GM18907 (cell line): Measurements from ENCODE around the gene BTBD9.
A peak's percentile ranks its signal among the peaks of the same experiment; 100 is the strongest.

Source experiments
- ATAC-seq: cut with Tn5 transposase; IDR thresholded peaks from one replicate; pipeline ENCODE4 v1.9.1; 2021; ENCODE audit warnings: mild to moderate bottlenecking, moderate library complexity; ENCODE audit not compliant: unreplicated experiment

Gene BTBD9

GRCh38 chr6:38566295-38567030 lies 73.3 kb downstream of the BTBD9 start:
- ATAC-seq, result no peak

GRCh38 chr6:38564301-38564700 lies 75.4 kb downstream of the BTBD9 start:
- no peak for ATAC-seq

GRCh38 chr6:38555606-38556005 lies 84.1 kb downstream of the BTBD9 start:
- ATAC-seq, result no peak

GRCh38 chr6:38554700-38555413 lies 84.9 kb downstream of the BTBD9 start:
- no peak for ATAC-seq

GRCh38 chr6:38554014-38554413 lies 85.7 kb downstream of the BTBD9 start:
- no peak for ATAC-seq

- ATAC-seq, result peak; percentile 65
Observed at GRCh38 chr6:38552121-38552520, 87.6 kb downstream of the BTBD9 start.

DNA sequence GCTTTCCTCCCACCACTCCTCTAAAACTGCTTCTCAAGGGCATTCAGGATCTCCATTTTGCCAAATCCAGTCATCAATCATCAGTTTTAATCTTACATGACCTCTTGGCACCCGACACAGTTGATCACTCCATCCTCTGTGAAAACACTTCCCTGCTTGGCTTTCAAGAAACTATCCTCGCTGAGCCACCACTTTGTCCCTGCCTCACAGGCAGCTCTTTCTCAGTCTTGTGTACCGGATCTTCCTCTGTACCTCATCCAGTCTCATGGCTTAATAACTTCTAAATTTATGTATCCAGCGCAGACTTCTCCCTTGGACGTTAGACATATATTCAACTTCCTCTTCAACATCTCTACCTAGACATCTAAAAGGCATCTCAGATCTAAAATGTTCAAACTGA lies 89.9 kb downstream of the BTBD9 start:
- ATAC-seq, result no peak

- ATAC-seq, result no peak
Observed at GRCh38 chr6:38549180-38549579, 90.5 kb downstream of the BTBD9 start.

GRCh38 chr6:38543022-38543421 lies 96.7 kb downstream of the BTBD9 start:
- ATAC-seq, result no peak

GRCh38 chr6:38542031-38542430 lies 97.7 kb downstream of the BTBD9 start:
- no peak for ATAC-seq

DNA sequence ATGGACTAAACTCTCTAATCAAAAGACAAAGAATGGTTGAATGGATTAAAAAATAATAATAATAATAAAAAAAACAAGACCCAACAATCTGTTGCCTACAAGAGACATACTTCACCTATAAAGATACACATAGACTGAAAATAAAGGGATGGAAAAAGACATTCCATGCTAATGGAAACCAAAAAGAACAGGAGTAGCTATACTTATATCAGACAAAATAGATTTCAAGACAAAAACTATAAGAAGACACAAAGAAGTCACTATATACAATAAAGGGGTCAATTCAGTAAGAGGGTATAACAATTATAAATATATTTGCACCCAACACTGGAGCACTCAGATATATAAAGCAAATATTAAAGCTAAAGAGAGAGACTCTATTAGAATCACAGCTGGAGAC lies 106.7 kb downstream of the BTBD9 start:
- ATAC-seq, result no peak

- no peak for ATAC-seq
Observed at GRCh38 chr6:38531134-38531533, 108.6 kb downstream of the BTBD9 start.

GRCh38 chr6:38528196-38528965 lies 111.3 kb downstream of the BTBD9 start:
- no peak for ATAC-seq

GRCh38 chr6:38527371-38527770 lies 112.4 kb downstream of the BTBD9 start:
- ATAC-seq, result no peak

GRCh38 chr6:38525888-38526287 lies 113.8 kb downstream of the BTBD9 start:
- ATAC-seq, result no peak

GRCh38 chr6:38524436-38525145 lies 115.1 kb downstream of the BTBD9 start:
- ATAC-seq, result no peak

DNA sequence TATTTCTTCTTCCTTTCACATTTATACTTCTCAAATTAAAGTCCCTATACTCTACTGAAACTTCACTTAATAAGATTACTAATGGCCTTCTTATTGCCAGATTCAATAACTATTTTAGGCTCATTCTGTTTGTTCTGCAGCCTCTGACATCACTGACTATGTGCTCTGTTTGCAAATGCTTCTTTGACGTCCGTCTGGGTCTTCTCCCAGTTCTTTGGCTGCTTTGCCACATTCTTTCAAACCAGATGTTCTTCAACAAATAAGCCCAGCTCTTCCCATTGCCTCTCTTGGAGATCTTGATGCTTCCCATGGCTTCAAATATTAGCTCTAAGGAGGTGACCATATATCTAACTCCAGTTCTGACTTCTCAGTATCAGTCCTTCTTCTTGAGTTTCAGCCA lies 117.4 kb downstream of the BTBD9 start:
- ATAC-seq, result no peak

DNA sequence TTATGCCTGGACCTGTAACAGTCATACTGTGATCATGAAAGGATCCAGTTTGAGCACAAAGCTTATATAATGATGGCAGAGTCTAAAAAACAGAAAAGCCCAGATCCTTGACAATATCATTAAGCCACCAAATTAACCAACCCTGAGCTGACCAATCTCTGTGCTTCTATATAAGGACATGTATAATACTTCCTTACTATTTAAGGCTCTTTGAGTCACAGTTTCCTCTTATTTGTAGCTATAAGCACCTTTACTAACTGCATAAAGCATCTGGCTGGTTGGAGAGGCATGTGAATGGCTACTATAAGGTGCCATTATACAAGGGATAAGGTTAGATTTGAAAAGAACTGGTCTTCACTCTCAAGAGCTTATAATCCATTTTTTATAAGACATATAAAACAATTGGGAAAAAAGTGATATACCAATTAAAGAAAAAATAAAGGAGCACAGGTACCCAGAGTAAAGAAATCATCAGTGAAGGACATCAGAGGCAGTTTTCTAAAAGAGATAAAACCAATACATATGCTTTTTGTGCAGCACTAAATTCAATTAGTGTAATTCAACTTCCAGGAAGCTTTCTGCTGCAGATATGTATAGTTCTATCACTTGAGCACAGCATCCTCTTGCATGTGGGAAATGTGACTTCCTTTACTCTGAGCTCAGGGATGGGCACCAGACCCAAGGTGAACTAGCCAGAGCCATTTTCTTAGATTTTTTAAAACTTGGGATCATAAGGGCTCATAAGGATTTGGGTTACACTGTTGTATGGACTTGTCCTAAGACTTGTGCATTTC lies 121.0 kb downstream of the BTBD9 start:
- no peak for ATAC-seq

DNA sequence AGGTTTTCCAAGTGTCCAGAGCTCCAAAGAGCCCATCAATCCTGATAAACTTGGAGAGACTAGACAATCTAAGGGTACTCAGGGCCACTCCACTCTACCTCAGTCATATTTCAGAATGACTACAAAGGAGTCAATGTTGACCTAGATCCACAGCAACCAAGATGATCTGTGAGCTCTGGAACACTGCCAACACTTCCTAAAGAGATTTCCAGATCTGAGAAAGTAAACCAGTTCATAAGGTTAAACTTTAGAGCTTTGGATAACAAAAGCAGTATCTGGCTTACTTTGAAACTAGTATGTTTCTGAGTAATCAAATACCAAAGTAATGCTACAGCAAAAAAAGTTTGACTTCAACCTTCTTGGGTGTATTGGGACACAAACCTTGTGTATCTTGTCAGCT lies 122.7 kb downstream of the BTBD9 start:
- ATAC-seq, result no peak

DNA sequence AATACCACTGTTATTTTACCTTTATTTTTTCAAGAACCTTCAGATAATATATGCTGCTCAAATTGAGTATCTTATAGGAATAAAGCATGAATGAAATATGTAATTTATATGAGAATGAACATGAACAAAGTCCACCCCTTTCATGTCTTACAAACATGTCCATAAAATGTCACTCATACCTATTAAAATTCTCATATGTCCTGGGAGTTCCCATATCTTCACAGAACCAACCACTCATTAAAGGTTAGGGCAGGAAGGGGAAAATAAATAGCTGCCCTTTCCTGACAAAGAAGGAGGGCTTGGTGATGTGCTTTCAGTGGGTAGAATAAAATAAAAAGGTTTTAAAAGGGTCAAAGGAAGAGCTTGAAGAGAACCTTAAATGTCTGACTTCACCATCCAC lies 125.3 kb downstream of the BTBD9 start:
- no peak for ATAC-seq
